Epithelial cell of esophagus (primary cell): Measurements from ENCODE around the gene EIF2S1.
A peak's percentile ranks its signal among the peaks of the same experiment; 100 is the strongest.
"Not testable (repeated sequence)": the region's sequence is repeated elsewhere in the genome, so short reads cannot be mapped to it uniquely, and the experiment has no call there.

ENCODE experiments used
- DNase-seq: peaks from one replicate; pipeline ENCODE4 v3.0.0; 2010; ENCODE audit warnings: low read depth
- H3K4me3 ChIP-seq: 2 replicates; pipeline ENCODE4 v1.5.1; 2011; ENCODE audit warnings: mild to moderate bottlenecking, low read length, control low read depth
- TF ChIP-seq, protein P1 (sequence below): IDR thresholded peaks from 2 replicates; pipeline ENCODE4 v1.5.1; 2011; ENCODE audit warnings: low read depth, mild to moderate bottlenecking, low read length, control low read depth, inconsistent platforms; ENCODE audit not compliant: insufficient read depth; ENCODE audit errors: missing control alignments

EIF2S1 gene

GRCh38 chr14:67395876-67396189 is 35.7 kb downstream of the EIF2S1 start:
- no peak for DNase-seq

GRCh38 chr14:67396381-67396970 is 36.3 kb downstream of the EIF2S1 start:
- no peak overlapping the region for H3K4me3 ChIP-seq
- no peak for DNase-seq
- TF ChIP-seq, protein P1, sequence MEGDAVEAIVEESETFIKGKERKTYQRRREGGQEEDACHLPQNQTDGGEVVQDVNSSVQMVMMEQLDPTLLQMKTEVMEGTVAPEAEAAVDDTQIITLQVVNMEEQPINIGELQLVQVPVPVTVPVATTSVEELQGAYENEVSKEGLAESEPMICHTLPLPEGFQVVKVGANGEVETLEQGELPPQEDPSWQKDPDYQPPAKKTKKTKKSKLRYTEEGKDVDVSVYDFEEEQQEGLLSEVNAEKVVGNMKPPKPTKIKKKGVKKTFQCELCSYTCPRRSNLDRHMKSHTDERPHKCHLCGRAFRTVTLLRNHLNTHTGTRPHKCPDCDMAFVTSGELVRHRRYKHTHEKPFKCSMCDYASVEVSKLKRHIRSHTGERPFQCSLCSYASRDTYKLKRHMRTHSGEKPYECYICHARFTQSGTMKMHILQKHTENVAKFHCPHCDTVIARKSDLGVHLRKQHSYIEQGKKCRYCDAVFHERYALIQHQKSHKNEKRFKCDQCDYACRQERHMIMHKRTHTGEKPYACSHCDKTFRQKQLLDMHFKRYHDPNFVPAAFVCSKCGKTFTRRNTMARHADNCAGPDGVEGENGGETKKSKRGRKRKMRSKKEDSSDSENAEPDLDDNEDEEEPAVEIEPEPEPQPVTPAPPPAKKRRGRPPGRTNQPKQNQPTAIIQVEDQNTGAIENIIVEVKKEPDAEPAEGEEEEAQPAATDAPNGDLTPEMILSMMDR: no peak

More at GRCh38 chr14:67395876-67396189, 35.7 kb downstream of the EIF2S1 start:
- TF ChIP-seq, protein P1: no peak
- no peak overlapping the region for H3K4me3 ChIP-seq

DNA sequence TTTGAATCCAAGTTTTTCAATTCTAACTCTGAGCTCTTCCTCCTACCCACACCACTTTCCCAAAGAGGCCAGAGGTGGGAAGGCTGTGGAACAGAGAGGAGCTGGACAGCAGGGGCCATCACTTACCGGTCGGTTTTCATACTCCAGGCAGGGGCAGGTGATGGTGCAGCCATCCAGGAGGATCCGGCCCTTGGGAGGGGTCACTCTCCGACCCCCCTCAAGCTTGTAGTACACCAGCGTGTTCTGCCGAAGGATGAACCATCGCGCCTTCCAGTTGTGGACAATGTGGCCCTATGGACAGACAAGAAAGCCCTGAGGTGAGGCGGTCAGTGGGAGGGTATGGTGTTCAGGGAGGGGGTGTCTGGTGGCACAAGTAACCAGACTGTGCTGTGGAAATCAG is 37.4 kb downstream of the EIF2S1 start:
- no peak for DNase-seq
- H3K4me3 ChIP-seq: no peak overlapping the region
- TF ChIP-seq, protein P1: no peak

GRCh38 chr14:67400434-67400833 is 40.3 kb downstream of the EIF2S1 start:
- DNase-seq: no peak
- TF ChIP-seq, protein P1: no peak
- no peak overlapping the region for H3K4me3 ChIP-seq

GRCh38 chr14:67405771-67406170 is 45.6 kb downstream of the EIF2S1 start:
- no peak overlapping the region for H3K4me3 ChIP-seq
- DNase-seq: no peak
- TF ChIP-seq, protein P1: no peak

GRCh38 chr14:67408122-67408801 is 48.1 kb downstream of the EIF2S1 start:
- H3K4me3 ChIP-seq, DNase-seq: not testable (repeated sequence)

GRCh38 chr14:67409461-67409860 is 49.3 kb downstream of the EIF2S1 start:
- TF ChIP-seq, protein P1: no peak
- peak; percentile 66 for DNase-seq
- no peak overlapping the region for H3K4me3 ChIP-seq

DNA sequence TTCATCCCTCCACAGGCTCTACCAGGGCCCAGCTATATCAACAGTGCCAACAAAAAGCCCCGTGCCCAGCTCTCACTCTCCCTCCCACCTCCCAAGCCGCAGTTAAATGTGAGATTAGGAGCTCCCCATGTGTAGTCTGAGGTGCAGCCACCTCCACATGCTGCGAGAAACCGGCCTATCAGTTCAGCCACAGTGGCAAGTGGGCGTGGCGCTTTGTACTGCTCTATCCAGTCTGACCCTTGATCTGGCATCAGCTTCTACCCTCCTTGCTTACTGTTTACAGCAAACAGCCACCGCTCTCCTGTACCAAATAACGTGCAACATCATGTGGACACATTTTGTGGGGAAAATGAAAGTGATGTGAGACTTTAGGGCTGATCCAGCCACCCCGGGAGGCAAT is 50.2 kb downstream of the EIF2S1 start:
- H3K4me3 ChIP-seq: no peak overlapping the region
- DNase-seq: peak; percentile 62
- TF ChIP-seq, protein P1: no peak
